Uterus (tissue), 4 donors: ENCODE results near the gene SEMA6B. TPM values are rescaled to one million over a fixed set of nuclear protein-coding genes. Genes with fewer than 3 reads are reported as not detected.

ENCODE experiments used
- DNase-seq, 2 donors: peaks; one replicate each; pipeline ENCODE4 v3.0.0-alpha.2; 2019 to 2020
- H3K27ac ChIP-seq, 2 donors: fragments of 200-600 bp; sonication (generic); 1 replicate in 1 of 2; 2 replicates in 1 of 2; pipeline ENCODE4 v1.5.1; 2016 to 2018
- H3K27me3 ChIP-seq, 2 donors: fragments of 200-600 bp; sonication (generic); one replicate each; pipeline ENCODE4 v1.5.1; 2018 to 2019; ENCODE audit warnings: control low read depth in 1 of 2
- H3K36me3 ChIP-seq, 2 donors: fragments of 200-600 bp; sonication (generic); one replicate each; pipeline ENCODE4 v1.5.1; 2019; ENCODE audit warnings: control low read depth in 1 of 2
- H3K4me1 ChIP-seq, 2 donors: fragments of 200-600 bp; sonication (generic); one replicate each; pipeline ENCODE4 v1.5.1; 2018 to 2019; ENCODE audit warnings: control low read depth in 1 of 2
- H3K4me3 ChIP-seq, 2 donors: fragments of 200-600 bp; sonication (generic); 1 replicate in 1 of 2; 2 replicates in 1 of 2; pipeline ENCODE4 v1.5.1; 2018 to 2019; ENCODE audit warnings: mild to moderate bottlenecking in 1 of 2
- H3K9me3 ChIP-seq, 2 donors: fragments of 200-600 bp; sonication (generic); one replicate each; pipeline ENCODE4 v1.5.1; 2019; ENCODE audit warnings: control low read depth in 1 of 2
- POLR2A ChIP-seq, 2 donors: fragments of 450-650 bp; IDR thresholded peaks; one replicate each; pipeline ENCODE4 v1.6.1; 2016; ENCODE audit warnings: antibody characterized with exemption in 2 of 2, mild to moderate bottlenecking in 1 of 2, moderate library complexity in 1 of 2
- intact Hi-C: fragments of 100-400 bp; cut with DNase I; formaldehyde crosslinking; loops from one replicate; pipeline ENCODE4 v1.15.1; 2023; ENCODE audit warnings: low total_unique reads
- total RNA-seq, 4 donors: library from RNA; depleted of rRNA in 3 of 4; stranded (reverse); fragments of >200 nt in 3 of 4; gene quantifications; one replicate each; pipeline versions ENCODE4 v1.1.0 to v1.2.4, GENCODE V29; 2014 to 2023
- TF ChIP-seq, protein P1 (sequence below), 4 experiments: fragments of 200-600 bp in 2 of 4; fragments of 450-650 bp in 2 of 4; sonication (generic) in 2 of 4; IDR thresholded peaks; one replicate each; pipeline ENCODE4 v1.5.1; 2016 to 2019; ENCODE audit warnings: antibody characterized with exemption in 4 of 4, mild to moderate bottlenecking in 2 of 4, moderate library complexity in 1 of 4
- donor health status: DM: yes; HTN: yes; CAD: no.

The SEMA6B gene
- total RNA-seq, 4 donors from 2014 or later = 1.8 to 48.1 (median 5.5) TPM

- Histone ChIP-seq H3K9me3 (no peaks in the 10 kb centered on the region), H3K27ac (no peak overlapping the region), H3K4me1 (no peaks in the 10 kb centered on the region), H3K4me3 (no peak overlapping the region), H3K36me3 (no peaks in the 10 kb centered on the region), H3K27me3 (no peaks in the 10 kb centered on the region)
- DNase-seq = no peak
- intact Hi-C loops = no loop called here
- TF ChIP-seq, protein P1, sequence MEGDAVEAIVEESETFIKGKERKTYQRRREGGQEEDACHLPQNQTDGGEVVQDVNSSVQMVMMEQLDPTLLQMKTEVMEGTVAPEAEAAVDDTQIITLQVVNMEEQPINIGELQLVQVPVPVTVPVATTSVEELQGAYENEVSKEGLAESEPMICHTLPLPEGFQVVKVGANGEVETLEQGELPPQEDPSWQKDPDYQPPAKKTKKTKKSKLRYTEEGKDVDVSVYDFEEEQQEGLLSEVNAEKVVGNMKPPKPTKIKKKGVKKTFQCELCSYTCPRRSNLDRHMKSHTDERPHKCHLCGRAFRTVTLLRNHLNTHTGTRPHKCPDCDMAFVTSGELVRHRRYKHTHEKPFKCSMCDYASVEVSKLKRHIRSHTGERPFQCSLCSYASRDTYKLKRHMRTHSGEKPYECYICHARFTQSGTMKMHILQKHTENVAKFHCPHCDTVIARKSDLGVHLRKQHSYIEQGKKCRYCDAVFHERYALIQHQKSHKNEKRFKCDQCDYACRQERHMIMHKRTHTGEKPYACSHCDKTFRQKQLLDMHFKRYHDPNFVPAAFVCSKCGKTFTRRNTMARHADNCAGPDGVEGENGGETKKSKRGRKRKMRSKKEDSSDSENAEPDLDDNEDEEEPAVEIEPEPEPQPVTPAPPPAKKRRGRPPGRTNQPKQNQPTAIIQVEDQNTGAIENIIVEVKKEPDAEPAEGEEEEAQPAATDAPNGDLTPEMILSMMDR (IDR thresholded peaks at IDR 0.05) = no peak
- TF ChIP-seq POLR2A (IDR thresholded peaks at IDR 0.05) = no peak
These were observed 57.0 kb downstream of the SEMA6B start for GRCh38 chr19:4502282-4503131.

DNA sequence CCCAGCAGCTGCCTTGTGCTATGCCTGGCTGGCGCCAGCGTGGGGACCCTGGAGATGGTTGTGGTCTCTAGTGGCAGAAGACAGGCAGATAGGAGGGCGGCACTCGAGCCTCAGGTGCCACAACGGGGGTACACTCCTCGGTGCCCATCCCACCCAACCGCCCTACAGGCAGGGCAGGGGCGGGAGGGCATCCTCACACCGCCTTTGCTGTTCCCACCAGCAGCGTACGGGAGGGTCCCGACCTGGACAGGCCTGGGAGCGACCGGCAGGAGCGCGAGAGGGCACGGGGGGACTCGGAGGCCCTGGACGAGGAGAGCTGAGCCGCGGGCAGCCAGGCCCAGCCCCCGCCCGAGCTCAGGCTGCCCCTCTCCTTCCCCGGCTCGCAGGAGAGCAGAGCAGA is 57.8 kb downstream of the SEMA6B start:
- H3K27me3 ChIP-seq = no peaks in the 10 kb centered on the region
- no peaks in the 10 kb centered on the region for H3K36me3 ChIP-seq
- no peaks in the 10 kb centered on the region for H3K9me3 ChIP-seq
- intact Hi-C loops = no loop called here
- TF ChIP-seq, protein P1 (IDR thresholded peaks at IDR 0.05) = no peak
- no peak for TF ChIP-seq POLR2A (IDR thresholded peaks at IDR 0.05)
- H3K27ac ChIP-seq = no peak overlapping the region
- no peak overlapping the region for H3K4me3 ChIP-seq
- H3K4me1 ChIP-seq = no peaks in the 10 kb centered on the region
- DNase-seq = no peak

GRCh38 chr19:4500841-4501591 is 58.5 kb downstream of the SEMA6B start:
- no peaks in the 10 kb centered on the region for H3K9me3 ChIP-seq
- no peaks in the 10 kb centered on the region for H3K36me3 ChIP-seq
- no peaks in the 10 kb centered on the region for H3K4me1 ChIP-seq
- H3K27me3 ChIP-seq = no peaks in the 10 kb centered on the region
- no peak overlapping the region for H3K4me3 ChIP-seq
- TF ChIP-seq POLR2A (IDR thresholded peaks at IDR 0.05) = no peak
- TF ChIP-seq, protein P1 (IDR thresholded peaks at IDR 0.05) = no peak
- intact Hi-C loops = no loop called here
- DNase-seq = no peak
- no peak overlapping the region for H3K27ac ChIP-seq

DNA sequence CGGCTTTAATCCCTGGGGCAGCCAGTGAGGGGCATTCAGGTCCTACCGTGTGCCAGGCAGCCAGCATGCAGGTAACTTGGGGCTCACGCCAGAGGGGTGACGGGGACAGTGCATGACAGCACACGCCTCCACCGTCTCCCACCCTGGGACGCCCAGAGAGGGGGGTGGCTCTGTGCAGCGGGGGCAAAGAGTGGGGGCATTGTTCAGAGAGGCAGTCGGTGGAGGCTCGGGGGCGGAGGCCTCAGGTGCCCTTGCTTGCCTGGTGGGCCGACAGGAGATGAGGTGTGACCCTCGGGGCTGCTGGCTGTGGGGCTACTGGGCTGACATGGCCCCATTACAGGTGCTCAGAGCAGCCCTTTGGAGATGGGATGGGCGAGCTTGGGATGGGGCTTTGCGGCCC is 59.6 kb downstream of the SEMA6B start:
- TF ChIP-seq, protein P1 (IDR thresholded peaks at IDR 0.05) = no peak
- no peak for TF ChIP-seq POLR2A (IDR thresholded peaks at IDR 0.05)
- intact Hi-C loops = no loop called here

GRCh38 chr19:4499318-4499717 is 60.2 kb downstream of the SEMA6B start:
- DNase-seq = no peak
- Histone ChIP-seq H3K4me3 (no peak overlapping the region), H3K4me1 (no peaks in the 10 kb centered on the region), H3K27me3 (no peaks in the 10 kb centered on the region), H3K36me3 (no peaks in the 10 kb centered on the region), H3K9me3 (no peaks in the 10 kb centered on the region), H3K27ac (no peak overlapping the region)
- TF ChIP-seq, protein P1 (IDR thresholded peaks at IDR 0.05) = no peak
- TF ChIP-seq POLR2A (IDR thresholded peaks at IDR 0.05) = no peak
- intact Hi-C loops = no loop called here

More for the DNA sequence above, 59.6 kb downstream of the SEMA6B start:
- H3K27ac ChIP-seq = no peak overlapping the region
- no peaks in the 10 kb centered on the region for H3K36me3 ChIP-seq
- no peaks in the 10 kb centered on the region for H3K9me3 ChIP-seq
- DNase-seq = no peak
- no peak overlapping the region for H3K4me3 ChIP-seq
- H3K4me1 ChIP-seq = no peaks in the 10 kb centered on the region
- no peaks in the 10 kb centered on the region for H3K27me3 ChIP-seq
